Activated CD4-positive, alpha-beta T cell treated with anti-CD3 and anti-CD28 coated beads for 48 hours (primary cell): Measurements from ENCODE around the gene GNA15.
A peak's percentile ranks its signal among the peaks of the same experiment; 100 is the strongest.
"Not testable (repeated sequence)": the region's sequence is repeated elsewhere in the genome, so short reads cannot be mapped to it uniquely, and the experiment has no call there.

Experiments
- DNase-seq: peaks from one replicate; pipeline ENCODE4 v3.0.0-alpha.2; 2020

The GNA15 gene

DNA sequence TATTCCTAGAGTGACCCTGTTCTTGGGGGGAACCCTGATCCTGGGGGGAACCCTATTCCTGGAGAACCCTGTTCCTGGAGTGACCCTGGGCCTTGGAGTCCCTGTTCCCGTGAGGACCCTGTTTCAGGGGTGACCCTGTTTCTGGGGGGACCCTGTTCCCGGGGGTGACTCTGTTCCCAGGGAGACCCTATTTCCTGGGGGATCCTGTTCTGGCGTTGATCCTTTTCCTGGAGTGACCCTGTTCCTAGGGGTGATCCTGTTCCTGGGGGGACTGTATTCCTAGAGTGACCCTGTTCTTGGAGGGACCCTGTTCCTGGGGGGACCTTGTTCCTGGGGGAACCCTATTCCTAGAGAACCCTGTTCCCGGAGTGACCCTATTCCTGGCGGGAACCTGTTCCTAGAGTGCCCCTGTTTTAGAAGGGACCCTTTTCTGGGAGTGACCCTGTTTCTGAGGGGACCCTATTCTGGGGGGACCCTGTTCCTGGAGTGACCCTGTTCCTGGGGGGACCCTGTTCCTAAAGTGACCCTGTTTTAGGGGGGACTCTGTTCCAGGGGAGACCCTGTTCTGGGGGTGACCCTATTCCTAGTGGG is 15.0 kb downstream of the GNA15 start:
- DNase-seq = no peak

- DNase-seq = no peak
Measured at GRCh38 chr19:3151563-3152418, 16.0 kb downstream of the GNA15 start.

- DNase-seq = no peak
Measured at GRCh38 chr19:3152419-3152780, 16.6 kb downstream of the GNA15 start.

- no peak for DNase-seq
Measured at GRCh38 chr19:3153286-3154230, 17.7 kb downstream of the GNA15 start.

GRCh38 chr19:3154447-3154846 is 18.6 kb downstream of the GNA15 start:
- DNase-seq = not testable (repeated sequence)

DNA sequence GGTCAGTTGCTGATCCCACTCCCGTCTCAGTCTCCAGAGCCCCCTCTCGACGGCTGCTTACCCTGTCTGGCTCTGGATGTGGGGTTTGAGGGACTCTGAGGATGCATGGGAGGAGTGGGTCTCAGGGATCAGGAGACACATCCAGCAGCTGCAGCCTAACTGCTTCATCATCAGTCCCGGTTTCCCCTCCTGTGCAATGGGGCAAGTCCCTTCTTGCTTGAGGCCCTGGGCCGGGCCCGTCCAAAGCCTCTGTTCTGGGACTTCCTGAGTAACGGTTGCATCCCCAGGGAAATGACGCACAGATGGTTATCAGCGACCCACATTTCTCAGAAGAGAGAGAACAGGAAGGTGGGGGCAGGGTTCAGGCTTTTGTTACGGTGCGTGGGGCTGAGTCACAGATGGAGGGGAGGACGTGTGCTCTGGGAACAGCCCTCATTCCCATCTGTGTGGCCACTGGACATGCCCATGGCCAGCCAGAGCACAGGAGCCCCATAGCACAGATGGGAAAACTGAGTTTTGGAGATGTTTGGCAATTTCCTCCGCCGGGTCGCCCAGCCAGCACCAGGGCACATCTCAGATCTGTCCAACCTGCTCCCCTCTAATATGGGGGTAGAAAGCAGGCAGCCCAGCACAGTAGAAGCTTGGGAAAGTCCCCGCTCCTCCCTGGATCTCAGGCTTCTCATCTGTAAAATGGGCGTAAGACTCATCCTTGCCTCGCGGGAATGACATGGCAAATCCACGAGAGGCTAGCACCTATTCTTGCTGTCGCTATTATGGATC is 19.3 kb downstream of the GNA15 start:
- DNase-seq = peak; percentile 91

DNA sequence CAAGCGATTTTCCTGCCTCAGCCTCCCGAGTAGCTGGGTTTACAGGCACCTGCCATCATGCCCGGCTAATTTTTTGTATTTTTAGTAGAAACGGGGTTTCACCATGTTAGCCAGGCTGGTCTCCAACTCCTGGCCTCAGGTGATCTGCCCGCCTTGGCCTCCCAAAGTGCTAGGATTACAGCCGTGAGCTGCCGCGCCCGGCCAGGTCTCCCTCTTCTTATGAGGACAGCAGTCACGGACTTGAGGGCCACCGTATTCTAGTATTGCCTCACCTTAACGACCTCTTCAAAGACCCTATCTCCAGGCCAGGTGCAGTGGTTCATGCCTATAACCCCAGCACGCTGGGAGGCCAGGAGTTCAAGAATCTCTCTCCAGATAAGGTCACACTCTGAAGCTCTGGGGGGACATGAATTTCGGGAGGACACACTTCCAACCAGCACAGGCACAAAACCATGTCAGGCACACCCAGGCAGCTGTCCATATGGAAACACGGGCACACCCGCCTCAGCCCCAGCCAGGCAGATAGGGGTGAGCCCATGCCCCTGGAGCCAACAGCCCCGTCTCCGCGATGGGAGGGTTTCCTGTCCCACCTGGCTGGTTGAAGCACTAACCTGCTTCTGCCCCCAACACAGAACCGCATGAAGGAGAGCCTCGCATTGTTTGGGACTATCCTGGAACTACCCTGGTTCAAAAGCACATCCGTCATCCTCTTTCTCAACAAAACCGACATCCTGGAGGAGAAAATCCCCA is 21.4 kb downstream of the GNA15 start:
- no peak for DNase-seq

DNA sequence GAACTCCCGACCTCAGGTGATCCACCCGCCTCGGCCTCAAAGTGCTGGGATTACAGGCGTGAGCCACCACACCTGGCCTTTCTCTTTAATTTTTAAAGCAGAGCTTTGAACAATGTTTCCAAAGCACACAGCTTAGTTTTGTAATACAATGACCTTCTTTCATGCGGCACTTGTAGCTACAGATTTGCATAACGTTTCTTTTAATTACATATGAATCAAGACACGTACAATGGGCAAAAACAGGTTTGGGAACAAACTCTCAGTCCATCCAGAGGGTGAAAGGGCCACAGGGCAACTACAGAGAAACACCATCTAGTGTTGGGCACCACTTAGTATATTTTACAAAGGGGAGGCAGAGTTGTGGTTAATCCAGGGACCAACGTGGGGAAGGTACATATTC is 23.7 kb downstream of the GNA15 start:
- no peak for DNase-seq

DNA sequence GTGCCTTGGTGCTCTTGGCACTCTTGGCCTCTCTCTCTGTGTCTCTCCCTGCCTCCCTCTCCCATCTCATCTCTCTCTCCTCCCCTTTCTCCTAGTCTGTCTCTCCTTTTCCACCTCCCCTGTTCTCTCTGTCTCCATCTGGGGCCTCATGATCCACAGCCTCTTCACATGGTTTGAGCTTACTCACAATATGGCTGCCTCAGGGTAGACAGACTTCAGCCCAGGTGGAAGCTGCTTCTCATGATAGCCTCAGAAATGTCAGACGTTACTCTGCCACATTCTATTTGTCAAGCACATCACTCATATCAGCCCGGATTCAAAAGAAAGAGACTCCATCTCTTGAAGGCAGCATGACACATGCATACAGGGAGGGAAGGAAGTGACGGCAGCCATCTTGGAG is 24.4 kb downstream of the GNA15 start:
- DNase-seq = no peak

DNA sequence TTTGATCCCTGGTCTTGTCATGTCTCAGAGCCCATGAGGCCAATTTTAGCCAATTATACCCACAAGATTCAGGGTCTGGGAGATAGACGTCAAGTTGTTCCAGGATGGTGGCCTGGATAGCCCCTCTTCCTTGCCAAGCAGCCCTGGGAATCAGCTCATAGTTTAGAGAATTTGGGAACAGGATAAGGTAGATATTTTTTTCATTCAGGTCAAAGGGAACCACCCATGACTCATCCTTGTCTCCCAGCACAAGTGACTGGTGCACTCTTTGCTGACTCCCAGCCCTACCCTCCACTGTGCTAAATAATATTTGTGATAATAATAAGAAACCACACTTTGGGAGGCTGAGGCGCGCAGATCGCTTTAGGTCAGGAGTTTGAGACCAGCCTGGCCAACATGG is 25.6 kb downstream of the GNA15 start:
- no peak for DNase-seq

- peak; percentile 71 for DNase-seq
Measured at GRCh38 chr19:3162418-3163229, 26.8 kb downstream of the GNA15 start.

GRCh38 chr19:3163230-3163886 is 27.5 kb downstream of the GNA15 start:
- peak; percentile 79 for DNase-seq

GRCh38 chr19:3163943-3164342 is 28.1 kb downstream of the GNA15 start:
- DNase-seq = no peak

DNA sequence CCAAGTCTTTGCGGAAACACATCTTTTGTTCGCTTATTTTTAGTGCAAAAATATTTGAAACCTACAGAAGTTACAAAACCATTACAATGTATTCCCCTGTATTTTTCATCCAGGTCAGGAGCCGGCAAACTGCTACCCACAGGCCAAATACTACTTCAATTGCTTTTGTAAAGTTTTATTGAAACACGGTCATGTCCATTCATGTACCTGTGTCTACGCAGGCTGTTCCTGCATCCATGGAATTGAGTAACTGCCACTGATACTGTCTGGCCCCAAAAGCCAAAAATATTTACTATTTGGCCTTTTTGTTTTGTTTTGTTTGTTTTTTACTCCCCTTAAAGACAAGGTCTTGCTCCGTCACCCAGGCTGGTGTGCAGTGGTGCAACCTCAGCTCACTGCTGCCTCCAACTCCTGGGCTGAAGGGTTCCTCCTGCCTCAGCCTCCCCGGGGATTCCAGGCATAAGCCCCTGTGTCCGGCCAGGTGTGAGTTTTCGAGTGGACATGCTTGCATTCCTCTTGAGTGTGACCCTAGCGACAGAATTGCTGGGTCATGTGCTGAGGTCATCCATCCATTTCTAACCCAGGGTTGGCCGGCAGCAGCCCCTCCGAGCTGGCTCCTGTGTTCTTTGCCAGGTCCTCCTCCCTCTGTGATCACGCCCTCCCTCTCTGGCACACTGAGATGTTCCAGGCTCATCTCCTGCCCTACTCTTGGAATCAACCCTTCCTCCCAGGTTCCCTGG is 31.9 kb downstream of the GNA15 start:
- DNase-seq = no peak

GRCh38 chr19:3171894-3172672 is 36.2 kb downstream of the GNA15 start:
- no peak for DNase-seq

- not testable (repeated sequence) for DNase-seq
Measured at GRCh38 chr19:3172673-3173000, 36.8 kb downstream of the GNA15 start.

GRCh38 chr19:3175781-3176714 is 40.2 kb downstream of the GNA15 start:
- no peak for DNase-seq
